Measurements from ENCODE around the gene SNTB2. TPM values are rescaled to one million over a fixed set of nuclear protein-coding genes. Genes with fewer than 3 reads are reported as not detected.
A peak's percentile ranks its signal among the peaks of the same experiment; 100 is the strongest.

The SNTB2 gene
- total RNA-seq, 1 donor from 2014 or later: 22.9 TPM

DNA sequence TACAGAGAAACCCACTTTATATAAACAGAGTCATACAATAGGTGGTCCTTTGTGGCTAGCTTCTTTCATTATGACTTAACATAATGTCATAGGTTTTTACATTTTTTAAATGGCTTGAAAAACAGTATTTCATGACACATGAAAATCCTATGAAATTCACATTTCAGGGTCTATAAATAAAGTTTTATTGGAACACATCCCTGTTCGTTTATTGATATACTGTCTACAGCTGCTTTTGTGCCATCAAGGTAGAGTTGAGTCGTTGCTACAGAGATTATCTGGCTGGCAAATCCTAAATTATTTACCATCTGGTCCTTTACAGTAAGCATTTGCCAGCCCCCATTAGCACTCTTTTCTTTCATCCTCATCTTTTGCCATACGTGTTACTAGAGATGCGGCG lies 126.5 kb downstream of the SNTB2 start:
- Histone ChIP-seq H4K20me1 (ENCODE audit: low read depth) (peaks cover 15% of the 10 kb centered on the region), H3K27me3 (no peaks in the 10 kb centered on the region), H3K36me3 (no peaks in the 10 kb centered on the region), H3K4me1 (no peaks in the 10 kb centered on the region), H3K9ac (no peak overlapping the region), H3K79me2 (ENCODE audit: low read depth) (peaks cover 41% of the 10 kb centered on the region), H2AFZ (replicated peaks) (no peak overlapping the region), H3K27ac (no peak overlapping the region), H3K4me3 (no peak overlapping the region), H3K4me2 (no peak overlapping the region), H3K9me3 (ENCODE audit: low read depth) (no peaks in the 10 kb centered on the region), H3F3A (ENCODE audit: low read depth) (peaks cover 18% of the 10 kb centered on the region)
- Mint-ChIP-seq H3K36me3 (peaks cover 15% of the 10 kb centered on the region), H3K4me1 (peaks cover 18% of the 10 kb centered on the region), H3K27ac (no peak overlapping the region), H3K27me3 (ENCODE audit: insufficient read depth, low read depth) (peaks cover 3% of the 10 kb centered on the region), H3K4me3 (peak overlapping the region; percentile 74), H3K9me3 (no peaks in the 10 kb centered on the region)
- DNase-seq (ENCODE audit: low spot score): no peak
- TF ChIP-seq, protein P1, sequence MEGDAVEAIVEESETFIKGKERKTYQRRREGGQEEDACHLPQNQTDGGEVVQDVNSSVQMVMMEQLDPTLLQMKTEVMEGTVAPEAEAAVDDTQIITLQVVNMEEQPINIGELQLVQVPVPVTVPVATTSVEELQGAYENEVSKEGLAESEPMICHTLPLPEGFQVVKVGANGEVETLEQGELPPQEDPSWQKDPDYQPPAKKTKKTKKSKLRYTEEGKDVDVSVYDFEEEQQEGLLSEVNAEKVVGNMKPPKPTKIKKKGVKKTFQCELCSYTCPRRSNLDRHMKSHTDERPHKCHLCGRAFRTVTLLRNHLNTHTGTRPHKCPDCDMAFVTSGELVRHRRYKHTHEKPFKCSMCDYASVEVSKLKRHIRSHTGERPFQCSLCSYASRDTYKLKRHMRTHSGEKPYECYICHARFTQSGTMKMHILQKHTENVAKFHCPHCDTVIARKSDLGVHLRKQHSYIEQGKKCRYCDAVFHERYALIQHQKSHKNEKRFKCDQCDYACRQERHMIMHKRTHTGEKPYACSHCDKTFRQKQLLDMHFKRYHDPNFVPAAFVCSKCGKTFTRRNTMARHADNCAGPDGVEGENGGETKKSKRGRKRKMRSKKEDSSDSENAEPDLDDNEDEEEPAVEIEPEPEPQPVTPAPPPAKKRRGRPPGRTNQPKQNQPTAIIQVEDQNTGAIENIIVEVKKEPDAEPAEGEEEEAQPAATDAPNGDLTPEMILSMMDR (IDR thresholded peaks at IDR 0.05): no peak
- TF ChIP-seq EZH2phosphoT487 (IDR thresholded peaks at IDR 0.05): no peak
- TF ChIP-seq EZH2 (IDR thresholded peaks at IDR 0.05): no peak

DNA sequence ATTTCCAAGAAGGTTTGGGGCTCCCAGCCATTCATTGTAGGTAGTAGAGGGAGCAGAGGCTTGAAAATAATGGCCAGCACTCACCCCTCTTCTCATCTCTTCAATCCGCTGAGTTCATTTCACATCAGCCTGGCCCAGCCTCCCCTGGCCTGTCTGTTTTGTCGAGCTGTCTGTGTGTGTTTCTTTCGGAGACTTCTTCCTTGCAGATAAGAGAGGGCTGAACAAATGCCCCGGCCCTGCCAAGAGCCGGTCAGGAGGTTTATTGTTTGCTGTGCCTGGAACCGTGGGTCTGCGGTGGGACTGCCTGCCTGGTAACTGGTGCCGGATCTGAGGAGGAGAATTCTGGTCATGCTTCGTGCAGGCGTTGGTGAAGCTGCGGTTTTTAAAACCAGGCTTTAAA lies 127.6 kb downstream of the SNTB2 start:
- H3K4me3 ChIP-seq: no peak overlapping the region
- H3K27me3 ChIP-seq: no peaks in the 10 kb centered on the region
- no peaks in the 10 kb centered on the region for H3K4me1 ChIP-seq
- DNase-seq (ENCODE audit: low spot score): no peak
- no peak overlapping the region for H3K9ac ChIP-seq
- no peak overlapping the region for H3K27ac ChIP-seq
- TF ChIP-seq EZH2phosphoT487 (IDR thresholded peaks at IDR 0.05) (no peak), EZH2 (IDR thresholded peaks at IDR 0.05) (no peak)
- TF ChIP-seq, protein P1 (IDR thresholded peaks at IDR 0.05): no peak
- H3K36me3 Mint-ChIP-seq: peaks cover 18% of the 10 kb centered on the region
- H3K79me2 ChIP-seq (ENCODE audit: low read depth): peaks cover 41% of the 10 kb centered on the region
- no peak overlapping the region for H3K27ac Mint-ChIP-seq
- peaks cover 8% of the 10 kb centered on the region for H3F3A ChIP-seq (ENCODE audit: low read depth)
- no peak overlapping the region for H2AFZ ChIP-seq (replicated peaks)
- H3K9me3 Mint-ChIP-seq: no peaks in the 10 kb centered on the region
- H3K4me3 Mint-ChIP-seq: no peak overlapping the region
- H3K27me3 Mint-ChIP-seq (ENCODE audit: insufficient read depth, low read depth): peaks cover 4% of the 10 kb centered on the region
- H3K36me3 ChIP-seq: no peaks in the 10 kb centered on the region
- H3K4me1 Mint-ChIP-seq: peaks cover 18% of the 10 kb centered on the region
- H3K9me3 ChIP-seq (ENCODE audit: low read depth): no peaks in the 10 kb centered on the region
- no peak overlapping the region for H3K4me2 ChIP-seq
- peaks cover 24% of the 10 kb centered on the region for H4K20me1 ChIP-seq (ENCODE audit: low read depth)

DNA sequence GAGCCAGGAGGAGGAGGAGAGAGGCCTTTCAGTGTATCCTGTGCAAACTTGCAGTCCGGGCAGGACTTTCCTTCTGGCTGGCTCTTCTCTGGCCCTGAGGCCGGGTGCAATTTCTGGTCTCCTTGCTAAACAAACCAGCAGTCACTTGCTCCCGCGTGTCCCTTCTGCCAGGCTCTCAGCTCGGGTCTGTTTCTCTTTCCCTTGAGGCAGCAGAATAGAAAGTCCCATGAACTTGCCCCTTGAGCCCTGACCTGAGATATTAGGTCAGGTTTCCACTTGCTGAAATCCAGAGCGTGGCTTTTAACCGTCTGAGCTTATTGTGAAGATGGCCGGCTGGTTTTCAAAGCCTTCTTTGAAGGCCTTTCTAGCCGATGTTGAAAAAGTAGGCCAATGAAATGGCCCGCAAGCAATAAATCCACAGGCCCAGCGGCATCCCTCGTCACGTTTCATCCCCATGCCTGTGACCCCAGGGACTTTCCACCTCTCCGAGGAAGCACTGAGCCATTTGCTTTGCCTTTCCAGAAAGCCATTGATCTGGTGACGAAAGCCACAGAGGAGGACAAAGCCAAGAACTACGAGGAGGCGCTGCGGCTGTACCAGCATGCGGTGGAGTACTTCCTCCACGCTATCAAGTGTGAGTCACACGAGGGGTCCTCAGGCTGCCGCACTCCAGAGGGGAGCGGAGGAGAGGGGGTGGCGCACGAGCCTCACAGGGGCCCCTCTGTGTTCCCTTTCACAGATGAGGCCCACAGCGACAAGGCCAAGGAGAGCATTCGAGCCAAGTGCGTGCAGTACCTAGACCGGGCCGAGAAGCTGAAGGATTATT lies 128.7 kb downstream of the SNTB2 start:
- H3K9me3 ChIP-seq (ENCODE audit: low read depth): no peaks in the 10 kb centered on the region
- H3K4me2 ChIP-seq: no peak overlapping the region
- H3K4me1 Mint-ChIP-seq: peaks cover 11% of the 10 kb centered on the region
- H3K27me3 Mint-ChIP-seq (ENCODE audit: insufficient read depth, low read depth): peaks cover 3% of the 10 kb centered on the region
- H3K4me1 ChIP-seq: no peaks in the 10 kb centered on the region
- no peak overlapping the region for H2AFZ ChIP-seq (replicated peaks)
- peaks cover 41% of the 10 kb centered on the region for H3K79me2 ChIP-seq (ENCODE audit: low read depth)
- H3K27ac ChIP-seq: no peak overlapping the region
- no peak overlapping the region for H3K4me3 Mint-ChIP-seq
- no peak overlapping the region for H3K9ac ChIP-seq
- no peak overlapping the region for H3K4me3 ChIP-seq
- H3K27me3 ChIP-seq: no peaks in the 10 kb centered on the region
- no peaks in the 10 kb centered on the region for H3K9me3 Mint-ChIP-seq
- no peak for TF ChIP-seq EZH2 (IDR thresholded peaks at IDR 0.05)
- TF ChIP-seq, protein P1 (IDR thresholded peaks at IDR 0.05): no peak
- TF ChIP-seq EZH2phosphoT487 (IDR thresholded peaks at IDR 0.05): no peak
- peaks cover 2% of the 10 kb centered on the region for H3F3A ChIP-seq (ENCODE audit: low read depth)
- H4K20me1 ChIP-seq (ENCODE audit: low read depth): peaks cover 24% of the 10 kb centered on the region
- H3K36me3 Mint-ChIP-seq: peaks cover 21% of the 10 kb centered on the region
- no peaks in the 10 kb centered on the region for H3K36me3 ChIP-seq
- peak overlapping the region; percentile 11 for H3K27ac Mint-ChIP-seq
- no peak for DNase-seq (ENCODE audit: low spot score)
